Coronary artery (tissue), 2 donors: ENCODE measurements around the gene MRPL53.

Experiments used
- DNase-seq: peaks from one replicate; pipeline ENCODE4 v3.0.0-alpha.2; 2017; ENCODE audit warnings: low spot score
- H3K27ac ChIP-seq, 2 donors: fragments of 200-600 bp; sonication (generic); one replicate each; pipeline ENCODE4 v1.5.1; 2016 to 2019
- H3K4me3 ChIP-seq: fragments of 200-600 bp; sonication (generic); 2 replicates; pipeline ENCODE4 v1.5.1; 2016; ENCODE audit warnings: mild to moderate bottlenecking, moderate library complexity
- TF ChIP-seq, protein P1 (sequence below): fragments of 200-600 bp; sonication (generic); IDR thresholded peaks from one replicate; pipeline ENCODE4 v1.5.1; 2019; ENCODE audit warnings: antibody characterized with exemption

Gene MRPL53

DNA sequence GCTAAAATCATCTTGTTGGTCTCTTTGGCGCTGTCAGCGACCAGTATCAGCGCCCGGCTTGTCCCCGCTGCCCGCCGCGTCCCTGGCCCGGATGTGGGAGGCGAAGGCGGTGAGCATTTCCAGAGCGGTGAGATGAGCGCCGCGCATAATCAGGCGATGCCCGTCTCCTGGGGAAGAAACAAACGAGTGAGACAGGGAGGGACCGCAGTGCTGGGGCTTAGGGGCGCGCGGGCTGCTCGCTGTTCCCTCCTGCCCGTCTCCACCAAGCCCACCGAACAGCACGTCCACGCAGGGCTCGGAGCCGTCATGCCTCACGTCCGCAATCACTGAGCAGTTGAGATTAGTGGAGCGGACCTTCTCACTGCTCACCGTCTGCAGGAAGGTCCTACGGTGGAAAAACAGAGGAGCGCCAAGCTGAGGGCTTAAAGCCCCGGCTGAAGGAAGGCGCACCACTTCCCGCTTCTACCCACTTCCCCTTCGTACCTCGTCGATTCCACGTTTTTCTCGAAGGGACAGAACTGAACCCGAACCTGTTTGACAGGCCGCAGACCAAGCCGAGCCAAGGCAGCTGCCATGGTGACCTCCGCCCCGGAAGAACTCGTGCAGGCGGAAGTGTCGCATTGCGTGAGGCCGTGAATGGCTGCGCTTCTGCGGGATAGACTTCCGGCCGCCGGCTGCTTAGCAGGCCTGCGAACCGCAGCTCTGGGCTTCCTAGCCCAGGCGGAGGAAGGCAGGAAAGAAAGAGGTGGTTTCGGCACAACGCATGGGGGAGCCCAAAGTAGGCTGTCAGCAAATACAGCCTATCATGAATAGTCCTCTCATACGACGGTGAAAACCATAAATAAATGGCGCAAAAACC, at the start of gene MRPL53:
MRPL53 (minus strand) TSS at position 595 of the 859 bp plus-strand sequence; CDS start at position 575, 20 bp downstream.
- TF ChIP-seq, protein P1, sequence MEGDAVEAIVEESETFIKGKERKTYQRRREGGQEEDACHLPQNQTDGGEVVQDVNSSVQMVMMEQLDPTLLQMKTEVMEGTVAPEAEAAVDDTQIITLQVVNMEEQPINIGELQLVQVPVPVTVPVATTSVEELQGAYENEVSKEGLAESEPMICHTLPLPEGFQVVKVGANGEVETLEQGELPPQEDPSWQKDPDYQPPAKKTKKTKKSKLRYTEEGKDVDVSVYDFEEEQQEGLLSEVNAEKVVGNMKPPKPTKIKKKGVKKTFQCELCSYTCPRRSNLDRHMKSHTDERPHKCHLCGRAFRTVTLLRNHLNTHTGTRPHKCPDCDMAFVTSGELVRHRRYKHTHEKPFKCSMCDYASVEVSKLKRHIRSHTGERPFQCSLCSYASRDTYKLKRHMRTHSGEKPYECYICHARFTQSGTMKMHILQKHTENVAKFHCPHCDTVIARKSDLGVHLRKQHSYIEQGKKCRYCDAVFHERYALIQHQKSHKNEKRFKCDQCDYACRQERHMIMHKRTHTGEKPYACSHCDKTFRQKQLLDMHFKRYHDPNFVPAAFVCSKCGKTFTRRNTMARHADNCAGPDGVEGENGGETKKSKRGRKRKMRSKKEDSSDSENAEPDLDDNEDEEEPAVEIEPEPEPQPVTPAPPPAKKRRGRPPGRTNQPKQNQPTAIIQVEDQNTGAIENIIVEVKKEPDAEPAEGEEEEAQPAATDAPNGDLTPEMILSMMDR, result no peak
- peak; percentile 95 for DNase-seq
- peak within 1 kb of the TSS; percentile 78 to 92 for H3K27ac ChIP-seq
- H3K4me3 ChIP-seq, result peak within 1 kb of the TSS; percentile 81

DNA sequence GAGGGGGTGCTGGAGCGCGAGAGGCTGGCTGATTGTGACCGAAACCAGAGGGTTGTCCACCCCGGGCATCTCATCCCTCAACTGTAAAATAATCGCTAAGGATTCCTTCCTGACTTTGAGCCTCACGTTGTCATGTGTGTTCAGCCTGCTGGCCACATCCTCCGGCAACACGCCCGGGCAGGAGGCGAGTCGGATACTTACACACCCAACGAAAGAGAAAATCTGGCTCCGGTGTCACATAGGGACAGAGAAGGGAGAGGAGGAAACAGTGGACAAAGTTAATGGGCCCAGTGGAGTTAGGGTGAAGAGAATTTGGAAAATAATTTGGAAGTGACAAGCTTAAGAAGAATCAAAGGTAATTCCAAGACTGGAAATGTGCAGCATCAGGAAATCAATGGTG, 44.2 kb upstream of the MRPL53 start:
- DNase-seq, result no peak
- Histone ChIP-seq H3K27ac (no peak overlapping the region), H3K4me3 (peak overlapping the region; percentile 62)
- TF ChIP-seq, protein P1, result no peak

DNA sequence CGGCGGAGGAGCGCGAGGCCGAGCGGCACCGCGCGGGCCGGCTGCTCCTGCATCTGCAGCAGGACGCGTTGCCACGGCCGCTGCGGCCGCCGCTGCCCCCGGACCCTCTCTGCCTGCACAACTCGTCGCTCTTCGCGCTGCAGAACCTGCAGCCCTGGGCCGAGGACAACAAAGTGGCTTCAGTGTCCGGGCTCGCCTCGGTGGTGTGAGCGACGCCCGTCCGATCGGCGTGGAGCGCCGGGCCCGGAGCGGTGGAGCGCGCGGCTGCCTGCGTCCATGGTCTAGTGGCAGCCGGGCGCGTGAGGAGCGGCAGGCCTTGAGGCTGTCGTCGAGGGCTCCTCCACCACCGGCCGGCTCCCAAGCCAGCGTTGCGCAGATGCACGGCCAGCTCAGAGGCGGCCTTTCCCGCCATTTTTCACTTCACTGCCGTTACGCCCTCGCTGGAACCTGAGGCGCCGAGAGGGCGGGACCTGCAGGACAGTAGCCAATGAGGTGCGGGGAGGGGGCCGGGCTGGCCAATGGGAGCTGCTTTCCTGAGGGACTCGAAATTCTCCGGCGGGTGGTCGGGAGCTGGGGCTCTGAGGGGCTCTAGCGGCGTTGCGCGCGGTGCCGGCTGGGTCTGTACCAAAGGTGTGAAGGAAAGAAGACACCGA, 43.6 kb upstream of the MRPL53 start:
- Histone ChIP-seq H3K4me3 (peak overlapping the region; percentile 62), H3K27ac (no peak overlapping the region)
- TF ChIP-seq, protein P1, result no peak
- no peak for DNase-seq

DNA sequence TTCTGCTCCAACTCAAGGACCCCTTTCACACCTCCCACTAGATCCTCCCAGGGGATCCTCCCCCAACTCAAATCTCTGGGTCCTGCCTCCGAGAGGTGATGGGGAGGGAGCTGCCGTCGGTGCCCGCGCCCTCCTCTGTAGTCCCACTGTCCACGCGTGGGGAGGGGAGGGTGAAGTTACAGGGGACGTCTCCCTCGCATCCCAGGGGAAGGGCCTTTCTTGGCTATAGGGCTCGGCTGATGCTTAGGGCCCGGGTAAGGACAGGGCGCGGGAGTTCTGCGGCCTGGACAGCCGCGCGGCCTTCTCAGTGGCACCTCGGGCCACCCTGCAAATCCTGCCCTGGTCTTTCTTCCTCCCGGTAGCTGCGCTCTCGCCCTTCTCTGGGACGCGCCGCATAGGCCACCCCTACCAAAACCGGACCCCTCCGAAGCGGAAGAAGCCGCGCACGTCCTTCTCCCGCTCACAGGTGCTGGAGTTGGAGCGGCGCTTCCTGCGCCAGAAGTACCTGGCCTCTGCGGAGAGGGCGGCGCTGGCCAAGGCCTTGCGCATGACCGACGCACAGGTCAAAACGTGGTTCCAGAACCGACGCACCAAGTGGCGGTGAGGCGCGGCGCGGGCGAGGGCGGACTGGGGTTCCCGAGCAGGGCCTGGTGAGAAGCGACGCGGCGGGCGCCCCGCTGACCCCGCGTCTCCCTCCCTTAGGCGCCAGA, 42.9 kb upstream of the MRPL53 start:
- TF ChIP-seq, protein P1, result no peak
- H3K4me3 ChIP-seq, result peak overlapping the region; percentile 62
- no peak for DNase-seq
- H3K27ac ChIP-seq, result no peak overlapping the region

GRCh38 chr2:74514368-74515270, 42.1 kb upstream of the MRPL53 start, which contains the start of gene TLX2:
TLX2 (plus strand) TSS chr2:74514450; CDS start chr2:74514807, 357 bp downstream.
- TF ChIP-seq, protein P1, result no peak
- DNase-seq, result no peak
- peak within 1 kb of the TSS; percentile 62 for H3K4me3 ChIP-seq
- no peak within 1 kb of the TSS for H3K27ac ChIP-seq
